T-helper 22 cell (primary cell): Measurements from ENCODE around the gene ASXL2.

Source experiments
- DNase-seq: peaks from one replicate; pipeline ENCODE4 v3.0.0-alpha.2; 2020; ENCODE audit warnings: low read depth

Gene ASXL2

DNA sequence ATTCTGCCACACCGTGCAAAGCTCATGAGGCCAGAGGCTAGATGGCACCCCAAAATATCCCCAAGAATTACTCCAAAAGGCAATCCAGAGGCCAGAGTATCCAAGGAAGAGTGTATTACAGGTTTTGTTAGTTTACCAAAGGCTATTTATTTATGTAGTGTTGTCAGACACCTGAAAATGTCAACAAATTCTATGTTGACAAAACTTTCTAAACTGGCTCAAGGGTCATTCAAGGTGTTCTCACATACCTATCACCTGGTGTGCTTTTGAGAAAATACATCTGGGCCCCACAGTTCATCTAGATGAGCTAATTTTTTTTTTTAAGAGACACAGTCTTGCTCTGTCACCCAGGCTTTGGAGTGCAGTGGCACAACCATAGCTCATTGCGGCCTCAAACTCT, 192.5 kb downstream of the ASXL2 start:
- no peak for DNase-seq

DNA sequence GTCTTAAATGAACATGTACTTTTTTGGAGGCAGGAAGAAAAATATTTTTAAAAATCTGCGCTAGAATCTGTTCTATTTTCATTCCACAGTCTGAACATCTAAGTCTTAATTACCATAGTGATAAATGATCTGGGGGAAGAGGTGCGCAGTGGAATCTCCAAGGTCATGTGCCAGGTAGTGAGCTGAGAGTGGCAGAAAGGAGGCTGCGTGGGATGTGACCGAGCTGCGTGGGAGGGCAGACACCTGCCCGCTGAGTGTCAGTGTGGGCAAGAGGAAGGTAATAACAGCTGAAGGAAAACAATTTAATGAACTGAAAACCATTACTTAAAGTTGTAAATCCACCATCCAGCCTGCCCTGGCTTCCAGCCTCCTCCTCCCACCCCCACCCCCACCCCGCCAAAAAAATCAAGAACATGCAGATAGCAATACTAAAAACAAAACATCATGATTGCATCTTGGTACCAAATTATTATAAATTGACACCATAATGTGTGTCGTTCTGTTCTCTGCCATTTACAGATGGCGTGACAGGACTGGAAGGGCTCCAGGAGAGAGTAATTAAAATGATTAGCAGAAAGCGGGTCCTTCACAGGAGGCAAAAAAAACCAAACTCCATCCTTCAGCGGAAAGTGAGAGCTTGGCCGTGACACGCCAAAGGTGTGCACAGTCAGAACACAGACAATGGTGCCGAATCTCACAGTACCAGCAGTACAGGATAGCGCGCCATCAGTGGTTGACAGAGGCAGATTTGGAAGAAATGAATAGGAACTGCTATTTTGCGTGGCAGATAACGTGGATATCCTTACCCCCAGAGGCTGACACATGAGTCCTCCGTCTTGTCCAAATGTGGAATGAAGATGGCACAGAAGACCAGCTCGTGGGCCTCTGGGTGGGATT, 193.5 kb downstream of the ASXL2 start:
- DNase-seq = no peak
